Activated CD8-positive, alpha-beta memory T cell treated with anti-CD3 and anti-CD28 coated beads, Interleukin-2, amount 50 U/mL, for 1 hour (primary cell): ENCODE data around the gene DYNLT2B.
"Not testable (repeated sequence)": the region's sequence is repeated elsewhere in the genome, so short reads cannot be mapped to it uniquely, and the experiment has no call there.

Experiments used
- DNase-seq: peaks from one replicate; pipeline ENCODE4 v3.0.0-alpha.2; 2020; ENCODE audit errors: extremely low read depth

The DYNLT2B gene

DNA sequence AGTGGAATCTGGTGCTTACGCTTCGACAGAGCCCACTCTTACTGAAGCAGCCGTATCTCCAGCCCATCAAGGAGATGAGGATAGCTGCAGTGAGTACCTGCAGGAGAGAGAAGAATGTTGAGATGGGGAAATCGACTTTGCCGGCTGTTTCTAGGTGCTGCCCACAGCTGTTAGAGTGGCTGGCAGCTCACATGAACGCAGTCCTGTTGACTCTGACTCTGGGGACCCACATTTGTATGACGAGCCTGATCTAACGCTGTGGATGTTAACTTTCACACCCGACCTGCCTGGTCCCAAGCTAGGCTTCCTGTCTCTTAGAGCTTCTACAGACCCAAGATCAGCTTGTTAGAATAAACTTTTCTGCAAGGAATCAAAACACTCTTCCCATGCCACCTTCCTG lies 8.9 kb upstream of the DYNLT2B start:
- DNase-seq: no peak

- no peak for DNase-seq
These were observed 5.7 kb upstream of the DYNLT2B start for GRCh38 chr3:196323691-196324090.

DNA sequence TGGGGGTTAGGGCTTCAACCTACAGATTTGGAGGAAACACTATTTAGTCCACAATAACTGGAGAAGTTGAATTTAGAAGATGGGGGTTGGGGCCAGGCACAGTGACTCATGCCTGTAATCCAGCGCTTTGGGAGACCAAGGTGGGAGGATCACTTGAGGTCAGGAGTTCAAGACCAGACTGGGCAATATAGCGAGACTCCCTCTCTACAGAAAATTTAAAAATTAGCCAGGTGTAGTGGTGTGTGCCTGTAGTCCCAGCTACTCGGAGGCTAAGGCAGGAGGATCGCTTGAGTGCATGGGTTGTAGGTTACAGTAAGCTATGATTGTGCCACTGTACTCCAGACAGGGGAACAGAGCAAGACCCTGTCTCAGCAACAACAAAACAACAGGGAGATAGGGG lies 5.0 kb upstream of the DYNLT2B start:
- no peak for DNase-seq

GRCh38 chr3:196321162-196321561 lies 3.1 kb upstream of the DYNLT2B start:
- DNase-seq: no peak

DNA sequence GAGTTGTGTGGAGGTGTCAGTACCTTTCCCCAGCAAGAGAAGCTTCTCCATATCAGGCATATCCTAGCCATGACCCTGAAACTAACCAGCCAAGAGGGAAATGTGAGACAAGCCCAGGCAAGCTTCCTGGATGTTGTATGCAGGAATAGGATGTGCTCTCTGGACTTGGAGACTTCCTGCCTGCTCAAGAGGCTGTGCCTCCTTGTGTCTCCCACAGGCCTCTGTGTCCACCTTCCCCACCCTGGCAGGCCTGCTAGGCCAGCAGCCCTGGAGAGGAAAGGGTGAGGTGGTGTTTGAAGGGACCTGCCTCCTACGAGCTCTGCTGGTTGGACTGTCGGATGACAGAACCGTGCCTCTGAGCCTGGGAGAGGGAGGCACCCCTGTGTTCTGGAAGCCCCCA lies 2.1 kb upstream of the DYNLT2B start:
- no peak for DNase-seq

- not testable (repeated sequence) for DNase-seq
These were observed 997 bp downstream of the DYNLT2B start for GRCh38 chr3:196316799-196317686.

GRCh38 chr3:196315821-196316220 lies 2.2 kb downstream of the DYNLT2B start:
- DNase-seq: no peak

- DNase-seq: no peak
These were observed 3.4 kb downstream of the DYNLT2B start for GRCh38 chr3:196314597-196314996.

GRCh38 chr3:196314086-196314485 lies 4.0 kb downstream of the DYNLT2B start:
- DNase-seq: not testable (repeated sequence)

DNA sequence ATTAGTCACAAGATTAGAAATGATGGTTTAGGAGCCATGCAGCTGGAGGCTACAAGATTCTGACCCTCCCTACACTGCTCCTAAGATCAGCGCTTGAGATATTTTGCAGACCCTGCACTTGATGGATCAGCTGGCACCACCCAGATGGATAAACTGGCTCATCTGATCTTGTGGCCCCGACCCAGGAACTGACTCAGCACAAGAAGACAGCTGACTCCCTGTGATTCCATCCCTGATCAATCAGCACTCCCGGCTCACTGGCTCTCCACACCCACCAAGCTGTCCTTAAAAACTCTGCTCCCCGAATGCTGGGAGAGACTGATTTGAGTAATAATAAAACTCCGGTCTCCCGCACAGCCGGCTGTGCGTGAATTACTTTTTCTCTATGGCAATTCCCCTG lies 15.1 kb downstream of the DYNLT2B start:
- not testable (repeated sequence) for DNase-seq

GRCh38 chr3:196302551-196302950 lies 15.5 kb downstream of the DYNLT2B start:
- DNase-seq: not testable (repeated sequence)

GRCh38 chr3:196298521-196298920 lies 19.5 kb downstream of the DYNLT2B start:
- no peak for DNase-seq

- no peak for DNase-seq
These were observed 25.6 kb downstream of the DYNLT2B start for GRCh38 chr3:196292286-196292923.

GRCh38 chr3:196288141-196288460 lies 29.9 kb downstream of the DYNLT2B start:
- no peak for DNase-seq

- peak; percentile 32 for DNase-seq
These were observed 30.4 kb downstream of the DYNLT2B start, which contains the start of gene PCYT1A for GRCh38 chr3:196287440-196288140. Gene PCYT1A, minus strand, starts transcription at chr3:196287726. Its CDS starts 17,195 bp downstream, at chr3:196270531.

DNA sequence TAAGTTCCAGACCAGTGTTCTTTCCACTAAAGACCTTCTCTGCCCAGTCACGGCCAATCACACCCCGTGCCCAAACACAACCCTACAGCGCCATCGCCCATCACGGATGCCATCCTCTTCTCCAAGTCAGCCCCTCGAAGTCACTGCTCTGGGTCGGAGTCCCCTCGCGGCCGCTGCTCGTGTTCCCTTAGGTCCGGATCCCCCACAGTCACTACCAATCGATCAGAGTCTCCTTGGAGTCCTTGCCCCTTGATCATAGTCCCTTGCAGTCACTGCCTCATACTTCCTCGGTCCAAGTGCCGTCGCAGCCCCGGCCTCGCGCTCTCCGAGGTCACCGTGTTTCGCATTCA lies 31.0 kb downstream of the DYNLT2B start:
- DNase-seq: no peak

GRCh38 chr3:196284396-196284795 lies 33.6 kb downstream of the DYNLT2B start:
- DNase-seq: no peak

GRCh38 chr3:196281962-196282361 lies 36.1 kb downstream of the DYNLT2B start:
- DNase-seq: no peak

GRCh38 chr3:196280689-196281440 lies 37.2 kb downstream of the DYNLT2B start:
- no peak for DNase-seq

GRCh38 chr3:196275126-196275525 lies 42.9 kb downstream of the DYNLT2B start:
- no peak for DNase-seq

GRCh38 chr3:196274585-196274984 lies 43.5 kb downstream of the DYNLT2B start:
- no peak for DNase-seq

GRCh38 chr3:196273655-196274054 lies 44.4 kb downstream of the DYNLT2B start:
- DNase-seq: no peak
